Inflammatory macrophage (primary cell): ENCODE data around the gene SSU72.
"Not testable (repeated sequence)": the region's sequence is repeated elsewhere in the genome, so short reads cannot be mapped to it uniquely, and the experiment has no call there.

Source experiments
- DNase-seq, 2 donors: peaks; one replicate each; pipeline ENCODE4 v3.0.0-alpha.2; 2020 to 2022

The SSU72 gene

GRCh38 chr1:1595341-1595740, 20.7 kb upstream of the SSU72 start:
- not testable (repeated sequence) for DNase-seq

- DNase-seq, result no peak
Measured at GRCh38 chr1:1594602-1595260, 20.1 kb upstream of the SSU72 start.

GRCh38 chr1:1593834-1594601, 19.4 kb upstream of the SSU72 start:
- no peak for DNase-seq

- DNase-seq, result peak; percentile 35 to 45
Measured at GRCh38 chr1:1591452-1591851, 16.8 kb upstream of the SSU72 start.

- no peak for DNase-seq
Measured at GRCh38 chr1:1583347-1584010, 8.8 kb upstream of the SSU72 start.

GRCh38 chr1:1582585-1583346, 8.1 kb upstream of the SSU72 start:
- DNase-seq, result no peak

- no peak for DNase-seq
Measured at GRCh38 chr1:1578371-1578940, 3.8 kb upstream of the SSU72 start.

- no peak for DNase-seq
Measured at GRCh38 chr1:1577367-1578011, 2.8 kb upstream of the SSU72 start.

GRCh38 chr1:1573843-1574720, 581 bp downstream of the SSU72 start:
- DNase-seq, result peak; percentile 79 to 82

- DNase-seq, result no peak
Measured at GRCh38 chr1:1569341-1569740, 5.3 kb downstream of the SSU72 start.

- no peak for DNase-seq
Measured at GRCh38 chr1:1567891-1568291, 6.8 kb downstream of the SSU72 start.

- no peak for DNase-seq
Measured at GRCh38 chr1:1567152-1567875, 7.3 kb downstream of the SSU72 start.

- DNase-seq, result no peak
Measured at GRCh38 chr1:1565340-1565739, 9.3 kb downstream of the SSU72 start.

- DNase-seq, result no peak
Measured at GRCh38 chr1:1564268-1564667, 10.4 kb downstream of the SSU72 start.

- DNase-seq, result no peak
Measured at GRCh38 chr1:1563688-1564087, 11.0 kb downstream of the SSU72 start.

- no peak for DNase-seq
Measured at GRCh38 chr1:1562556-1563195, 12.0 kb downstream of the SSU72 start.

GRCh38 chr1:1561801-1562470, 12.7 kb downstream of the SSU72 start:
- DNase-seq, result no peak

- no peak for DNase-seq
Measured at GRCh38 chr1:1560178-1560577, 14.5 kb downstream of the SSU72 start.

- no peak for DNase-seq
Measured at GRCh38 chr1:1559066-1559465, 15.6 kb downstream of the SSU72 start.
